WTC11 (cell line): ENCODE data around the gene NAA16. TPM values are rescaled to one million over a fixed set of nuclear protein-coding genes. Genes with fewer than 3 reads are reported as not detected.

Experiments
- ATAC-seq: fragments of 200-7000 bp; cut with Tn5 transposase; 2 replicates; pipeline ENCODE4 v1.10.0; 2021; ENCODE audit warnings: mild to moderate bottlenecking, moderate library complexity
- CTCF ChIA-PET: fragments of 300-600 bp; sonication (Branson Sonifier 250); formaldehyde crosslinking; loops from one replicate; lab custom pipeline; 2021; ENCODE audit warnings: antibody characterized with exemption; lab: Charles Lee
- POLR2A ChIA-PET: fragments of 350-600 bp; sonication (Branson Sonifier 250); formaldehyde crosslinking; loops from one replicate; lab custom pipeline; 2021; ENCODE audit warnings: antibody characterized with exemption; lab: Charles Lee
- DNase-seq: peaks from one replicate; pipeline ENCODE4 v3.0.0; 2021; ENCODE audit warnings: low spot score
- H3K27ac Mint-ChIP-seq: 2 replicates; pipeline ENCODE4 v1.8.0; 2021; ENCODE audit warnings: mixed read lengths
- H3K27me3 Mint-ChIP-seq: 2 replicates; pipeline ENCODE4 v1.8.0; 2021; ENCODE audit warnings: low read depth, mild to moderate bottlenecking, moderate library complexity, mixed read lengths
- H3K36me3 Mint-ChIP-seq: 2 replicates; pipeline ENCODE4 v1.8.0; 2021; ENCODE audit warnings: mixed read lengths
- H3K4me1 Mint-ChIP-seq: 2 replicates; pipeline ENCODE4 v1.8.0; 2022; ENCODE audit warnings: mixed read lengths
- H3K4me3 Mint-ChIP-seq: 2 replicates; pipeline ENCODE4 v1.8.0; 2021; ENCODE audit warnings: mild to moderate bottlenecking, moderate library complexity, mixed read lengths
- H3K9me3 Mint-ChIP-seq: 2 replicates; pipeline ENCODE4 v1.8.0; 2021; ENCODE audit warnings: mixed read lengths
- AFF4 ChIP-seq: sonication (generic); formaldehyde crosslinking; IDR thresholded peaks from 2 replicates; pipeline ENCODE4 v1.8.1; 2023; ENCODE audit warnings: mild to moderate bottlenecking, missing genetic modification reagents, borderline replicate concordance
- ARID4B ChIP-seq: sonication (generic); formaldehyde crosslinking; IDR thresholded peaks from 2 replicates; pipeline ENCODE4 v1.8.0; 2023; ENCODE audit warnings: missing genetic modification reagents, mild to moderate bottlenecking, borderline replicate concordance
- ATF1 ChIP-seq: sonication (generic); formaldehyde crosslinking; IDR thresholded peaks from 2 replicates; pipeline ENCODE4 v1.8.1; 2023; ENCODE audit warnings: mild to moderate bottlenecking, moderate library complexity, missing genetic modification reagents
- CREB1 ChIP-seq: sonication (generic); formaldehyde crosslinking; IDR thresholded peaks from 2 replicates; pipeline ENCODE4 v1.8.0; 2023; ENCODE audit warnings: mild to moderate bottlenecking, missing genetic modification reagents
- E2F5 ChIP-seq: sonication (generic); formaldehyde crosslinking; IDR thresholded peaks from 2 replicates; pipeline ENCODE4 v1.8.1; 2022; ENCODE audit warnings: mild to moderate bottlenecking, moderate library complexity, missing genetic modification reagents
- ETV6 ChIP-seq: sonication (generic); formaldehyde crosslinking; IDR thresholded peaks from 2 replicates; pipeline ENCODE4 v1.8.1; 2022; ENCODE audit warnings: mild to moderate bottlenecking, missing genetic modification reagents
- FOXP4 ChIP-seq: sonication (generic); formaldehyde crosslinking; IDR thresholded peaks from 2 replicates; pipeline ENCODE4 v1.8.0; 2022; ENCODE audit warnings: mild to moderate bottlenecking, missing genetic modification reagents
- GABPB1 ChIP-seq: sonication (generic); formaldehyde crosslinking; IDR thresholded peaks from 2 replicates; pipeline ENCODE4 v1.8.1; 2023; ENCODE audit warnings: mild to moderate bottlenecking, missing genetic modification reagents
- HMGXB4 ChIP-seq: sonication (generic); formaldehyde crosslinking; IDR thresholded peaks from 2 replicates; pipeline ENCODE4 v1.8.1; 2023; ENCODE audit warnings: mild to moderate bottlenecking, moderate library complexity, missing genetic modification reagents
- JUN ChIP-seq: sonication (generic); formaldehyde crosslinking; IDR thresholded peaks from 2 replicates; pipeline ENCODE4 v1.8.0; 2023; ENCODE audit warnings: mild to moderate bottlenecking, missing genetic modification reagents
- MLX ChIP-seq: sonication (generic); formaldehyde crosslinking; IDR thresholded peaks from 2 replicates; pipeline ENCODE4 v1.8.1; 2023; ENCODE audit warnings: mild to moderate bottlenecking, missing genetic modification reagents, moderate library complexity
- PREB ChIP-seq: sonication (generic); formaldehyde crosslinking; IDR thresholded peaks from 2 replicates; pipeline ENCODE4 v1.8.1; 2022; ENCODE audit warnings: mild to moderate bottlenecking, missing genetic modification reagents, moderate library complexity, borderline replicate concordance
- SMAD4 ChIP-seq: sonication (generic); formaldehyde crosslinking; IDR thresholded peaks from 2 replicates; pipeline ENCODE4 v1.8.0; 2022; ENCODE audit warnings: mild to moderate bottlenecking, missing genetic modification reagents
- USF2 ChIP-seq: sonication (generic); formaldehyde crosslinking; IDR thresholded peaks from 2 replicates; pipeline ENCODE4 v1.8.1; 2023; ENCODE audit warnings: mild to moderate bottlenecking, missing genetic modification reagents, moderate library complexity
- ZNF219 ChIP-seq: sonication (generic); formaldehyde crosslinking; IDR thresholded peaks from 2 replicates; pipeline ENCODE4 v1.8.0; 2023; ENCODE audit warnings: missing genetic modification reagents, mild to moderate bottlenecking, borderline replicate concordance
- ZNF263 ChIP-seq: sonication (generic); formaldehyde crosslinking; IDR thresholded peaks from 2 replicates; pipeline ENCODE4 v1.8.1; 2022; ENCODE audit warnings: low read depth, mild to moderate bottlenecking, moderate library complexity, missing genetic modification reagents
- ZNF416 ChIP-seq: fragments of 250-450 bp; sonication (Bioruptor Pico); IDR thresholded peaks from 2 replicates; pipeline ENCODE4 v1.9.0; 2021; ENCODE audit warnings: mild to moderate bottlenecking, inconsistent platforms
- ZNF671 ChIP-seq: fragments of 250-450 bp; sonication (Bioruptor Pico); IDR thresholded peaks from 2 replicates; pipeline ENCODE4 v1.8.0; 2021; ENCODE audit warnings: mild to moderate bottlenecking
- total RNA-seq: library from RNA; stranded (reverse); gene quantifications from 3 replicates; pipeline ENCODE4 v1.2.3, GENCODE V29; 2021

The NAA16 gene
- total RNA-seq, 1 experiment from 2014 or later = 32.5 TPM

- Mint-ChIP-seq H3K9me3 (no peaks in the 10 kb centered on the region), H3K36me3 (no peaks in the 10 kb centered on the region), H3K4me1 (peaks cover 39% of the 10 kb centered on the region), H3K27ac (peak overlapping the region; percentile 92), H3K27me3 (no peaks in the 10 kb centered on the region), H3K4me3 (peak overlapping the region; percentile 96)
- DNase-seq (peak; percentile 38), ATAC-seq (peak; percentile 49)
- POLR2A ChIA-PET = no interaction called here
- TF ChIP-seq ATF1 (CRISPR knock-in tag) = no peak
- peak; percentile 16; the same call in 1 of the 2 replicates for TF ChIP-seq E2F5 (CRISPR knock-in tag)
- 0 out of 2 replicates have a peak, but pooled peaks have one; percentile 11 for TF ChIP-seq USF2
- peak; percentile 8; the same call in 1 of the 2 replicates for TF ChIP-seq JUN
- peak; percentile 41; the same call in 1 of the 2 replicates for TF ChIP-seq GABPB1 (CRISPR knock-in tag)
- 0 out of 2 replicates have a peak, but pooled peaks have one; percentile 33 for TF ChIP-seq ZNF219 (CRISPR knock-in tag)
- TF ChIP-seq ZNF263 (CRISPR knock-in tag) = no peak
- TF ChIP-seq SMAD4 (CRISPR knock-in tag) = no peak
- TF ChIP-seq ETV6 (CRISPR knock-in tag) = peak; percentile 65; the same call in 1 of the 2 replicates
- TF ChIP-seq ZNF671 (CRISPR knock-in tag) = no peak
- TF ChIP-seq HMGXB4 (CRISPR knock-in tag) = peak; percentile 35; the same call in 1 of the 2 replicates
- TF ChIP-seq MLX (CRISPR knock-in tag) = no peak
- TF ChIP-seq, all 79 proteins: peak for 7
- CTCF ChIA-PET = no interaction called here
These were observed 524 bp downstream of the NAA16 start for GRCh38 chr13:41311406-41312175.

- Mint-ChIP-seq H3K36me3 (peaks cover 5% of the 10 kb centered on the region; the same call in 1 of the 2 replicates), H3K9me3 (no peaks in the 10 kb centered on the region), H3K27ac (peak overlapping the region; percentile 92), H3K4me3 (peak overlapping the region; percentile 96), H3K27me3 (no peaks in the 10 kb centered on the region), H3K4me1 (peaks cover 38% of the 10 kb centered on the region)
- ATAC-seq (no peak), DNase-seq (no peak)
- CTCF ChIA-PET = no interaction called here
- POLR2A ChIA-PET = no interaction called here
- no peak for TF ChIP-seq ZNF416 (CRISPR knock-in tag)
- TF ChIP-seq CREB1 = no peak
- TF ChIP-seq AFF4 = no peak
- no peak for TF ChIP-seq ARID4B (CRISPR knock-in tag)
- no peak for TF ChIP-seq PREB (CRISPR knock-in tag)
- TF ChIP-seq FOXP4 (CRISPR knock-in tag) = no peak
These were observed 1.1 kb downstream of the NAA16 start for GRCh38 chr13:41312176-41312500.
